Keratinocyte (primary cell): ENCODE results near the gene TRIM52. TPM values are rescaled to one million over a fixed set of nuclear protein-coding genes. Genes with fewer than 3 reads are reported as not detected.
"Not testable (repeated sequence)": the region's sequence is repeated elsewhere in the genome, so short reads cannot be mapped to it uniquely, and the experiment has no call there.

Experiments
- DNase-seq: peaks from one replicate; pipeline ENCODE4 v3.0.0-alpha.2; 2011; ENCODE audit warnings: low read depth, missing footprints, low spot score
- FAIRE-seq: peaks from 2 replicates; lab custom pipeline; 2011; peaks lifted over from hg19 to GRCh38; lab: Jason Lieb, UNC
- H2AFZ ChIP-seq: 2 replicates; pipeline ENCODE4 v1.6.0; 2012; ENCODE audit warnings: low read length, control low read depth, inconsistent platforms; ENCODE audit not compliant: control insufficient read depth
- H3K27ac ChIP-seq: 2 replicates; pipeline ENCODE4 v1.5.1; 2011; ENCODE audit warnings: low read length; ENCODE audit not compliant: control insufficient read depth, insufficient read depth
- H3K27me3 ChIP-seq: 3 replicates; pipeline ENCODE4 v1.6.0; 2011; ENCODE audit warnings: low read length; ENCODE audit not compliant: control insufficient read depth, insufficient read depth; ENCODE audit errors: extremely low read depth
- H3K36me3 ChIP-seq, 2 experiments: 2 replicates in 1 of 2; 3 replicates in 1 of 2; pipeline ENCODE4 v1.5.1; 2011; ENCODE audit warnings: low read length in 2 of 2, mild to moderate bottlenecking in 1 of 2; ENCODE audit not compliant: control insufficient read depth in 2 of 2, insufficient read depth in 2 of 2; ENCODE audit errors: extremely low read depth in 1 of 2
- H3K4me1 ChIP-seq: 3 replicates; pipeline ENCODE4 v1.5.1; 2011; ENCODE audit warnings: low read length; ENCODE audit not compliant: control insufficient read depth, insufficient read depth; ENCODE audit errors: extremely low read depth
- H3K4me2 ChIP-seq: 3 replicates; pipeline ENCODE4 v1.6.0; 2011; ENCODE audit warnings: low read depth, low read length; ENCODE audit not compliant: control insufficient read depth, insufficient read depth; ENCODE audit errors: extremely low read depth
- H3K4me3 ChIP-seq, 3 experiments: fragments of 200-600 bp in 1 of 3; sonication (generic) in 1 of 3; 2 replicates in 2 of 3; 3 replicates in 1 of 3; pipeline ENCODE4 v1.5.1; 2011 to 2016; ENCODE audit warnings: low read length in 3 of 3, mild to moderate bottlenecking in 3 of 3, control low read depth in 2 of 3, inconsistent platforms in 1 of 3, low read depth in 1 of 3, mixed read lengths in 1 of 3, mixed run types in 1 of 3, moderate library complexity in 1 of 3; ENCODE audit not compliant: control insufficient read depth in 2 of 3, insufficient read depth in 2 of 3; ENCODE audit errors: extremely low read depth in 1 of 3
- H3K79me2 ChIP-seq: 2 replicates; pipeline ENCODE4 v1.6.0; 2012; ENCODE audit warnings: low read length; ENCODE audit not compliant: control insufficient read depth, insufficient read depth
- H3K9ac ChIP-seq: 3 replicates; pipeline ENCODE4 v1.6.0; 2011; ENCODE audit warnings: low read length; ENCODE audit not compliant: control insufficient read depth, insufficient read depth; ENCODE audit errors: extremely low read depth
- H3K9me1 ChIP-seq: 3 replicates; pipeline ENCODE4 v1.6.0; 2011; ENCODE audit warnings: low read length; ENCODE audit not compliant: control insufficient read depth, insufficient read depth; ENCODE audit errors: extremely low read depth
- H3K9me3 ChIP-seq: 2 replicates; pipeline ENCODE4 v1.5.1; 2012; ENCODE audit warnings: low read depth, low read length; ENCODE audit not compliant: control insufficient read depth
- H4K20me1 ChIP-seq: 3 replicates; pipeline ENCODE4 v1.6.0; 2011; ENCODE audit warnings: low read length; ENCODE audit not compliant: control insufficient read depth, insufficient read depth; ENCODE audit errors: extremely low read depth
- EZH2 ChIP-seq: IDR thresholded peaks from one replicate; pipeline ENCODE4 v1.6.1; 2012; ENCODE audit warnings: inconsistent platforms, mild to moderate bottlenecking, low read length, moderate library complexity
- dilution Hi-C: fragments of 300-500 bp; cut with MboI; formaldehyde crosslinking; loops from one replicate; pipeline ENCODE4 v1.7.0; 2020; ENCODE audit warnings: low sequenced_read_pairs; ENCODE audit not compliant: extremely low pct_ligation_motif_present
- polyA plus RNA-seq, 5 experiments: library from polyadenylated mRNA; depleted of rRNA in 3 of 5; stranded (reverse) in 3 of 5; stranded (forward) in 1 of 5; unstranded in 1 of 5; fragments of >200 nt; gene quantifications; 1 replicate in 1 of 5; 2 replicates in 3 of 5; 3 replicates in 1 of 5; pipeline versions ENCODE4 v1.2.1 to v1.2.3, GENCODE V29; 2011 to 2012; ENCODE audit warnings: missing spikeins in 2 of 5, low read depth in 1 of 5, low replicate concordance in 1 of 5
- TF ChIP-seq, protein P1 (sequence below), 3 experiments: IDR thresholded peaks in 1 of 3; conservative IDR thresholded peaks in 1 of 3; optimal IDR thresholded peaks in 1 of 3; 2 replicates in 2 of 3; 3 replicates in 1 of 3; pipeline versions ENCODE3 to v1.5.1; 2011; ENCODE audit warnings: low read length in 3 of 3, mild to moderate bottlenecking in 3 of 3, moderate library complexity in 2 of 3, control low read depth in 1 of 3, inconsistent platforms in 1 of 3; ENCODE audit not compliant: insufficient read depth in 2 of 3; ENCODE audit errors: extremely low read depth in 1 of 3

Gene TRIM52
- polyA plus RNA-seq, 1 donor (not counting 4 experiments of a cell fraction or from before 2014, with no cell fraction given): 7.5 TPM

DNA sequence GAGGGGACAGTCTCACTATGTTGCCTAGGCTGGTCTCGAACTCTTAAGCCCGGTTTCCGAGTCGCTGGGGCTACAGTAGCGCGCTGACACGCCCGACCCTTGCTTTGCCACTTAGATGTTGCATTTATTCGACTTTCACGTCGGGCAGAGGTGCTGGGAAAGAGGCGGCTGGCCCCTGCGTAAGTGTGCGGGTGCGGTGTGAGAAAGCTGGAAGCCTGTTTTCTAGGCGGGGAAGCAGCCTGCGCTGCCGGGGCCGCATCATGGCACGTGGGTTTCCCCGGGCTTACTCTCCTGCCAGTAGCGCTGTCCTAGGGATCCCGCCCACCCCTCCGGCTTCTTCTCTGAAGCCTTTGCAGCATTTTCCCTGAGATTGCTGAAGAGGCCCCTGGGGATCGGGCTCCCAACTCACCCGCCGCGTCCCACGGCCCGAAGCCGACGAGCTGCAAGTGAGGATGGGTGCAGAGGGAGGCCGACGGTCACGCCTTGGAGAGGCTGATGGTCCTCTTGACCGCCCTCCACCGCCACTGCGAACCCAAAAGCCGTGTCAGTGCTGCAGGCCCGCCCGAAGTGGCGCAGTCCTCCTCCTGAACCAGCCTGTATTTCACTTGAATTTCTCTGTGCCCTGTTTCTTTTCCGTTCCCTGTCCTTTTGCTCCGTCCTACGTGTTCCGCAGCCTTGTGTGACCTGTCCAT lies 43.7 kb downstream of the TRIM52 start:
- H2AFZ ChIP-seq: peak overlapping the region; percentile 90
- no peaks in the 10 kb centered on the region for H3K27me3 ChIP-seq
- peak overlapping the region; percentile 92 for H3K4me2 ChIP-seq
- peak overlapping the region; percentile 36 to 76 (median 57) for H3K4me3 ChIP-seq
- no peaks in the 10 kb centered on the region for H3K9me1 ChIP-seq
- TF ChIP-seq, protein P1, sequence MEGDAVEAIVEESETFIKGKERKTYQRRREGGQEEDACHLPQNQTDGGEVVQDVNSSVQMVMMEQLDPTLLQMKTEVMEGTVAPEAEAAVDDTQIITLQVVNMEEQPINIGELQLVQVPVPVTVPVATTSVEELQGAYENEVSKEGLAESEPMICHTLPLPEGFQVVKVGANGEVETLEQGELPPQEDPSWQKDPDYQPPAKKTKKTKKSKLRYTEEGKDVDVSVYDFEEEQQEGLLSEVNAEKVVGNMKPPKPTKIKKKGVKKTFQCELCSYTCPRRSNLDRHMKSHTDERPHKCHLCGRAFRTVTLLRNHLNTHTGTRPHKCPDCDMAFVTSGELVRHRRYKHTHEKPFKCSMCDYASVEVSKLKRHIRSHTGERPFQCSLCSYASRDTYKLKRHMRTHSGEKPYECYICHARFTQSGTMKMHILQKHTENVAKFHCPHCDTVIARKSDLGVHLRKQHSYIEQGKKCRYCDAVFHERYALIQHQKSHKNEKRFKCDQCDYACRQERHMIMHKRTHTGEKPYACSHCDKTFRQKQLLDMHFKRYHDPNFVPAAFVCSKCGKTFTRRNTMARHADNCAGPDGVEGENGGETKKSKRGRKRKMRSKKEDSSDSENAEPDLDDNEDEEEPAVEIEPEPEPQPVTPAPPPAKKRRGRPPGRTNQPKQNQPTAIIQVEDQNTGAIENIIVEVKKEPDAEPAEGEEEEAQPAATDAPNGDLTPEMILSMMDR (optimal IDR thresholded peaks at IDR 0.05 in 1 of 3, IDR thresholded peaks at IDR 0.05 in 1 of 3, conservative IDR thresholded peaks at IDR 0.05 in 1 of 3; ENCODE audit: extremely low read depth in 1 of 3, insufficient read depth in 2 of 3, low read length in 3 of 3): peak in 1 of 3 experiments; percentile 28
- no peak for TF ChIP-seq EZH2
- H3K9me3 ChIP-seq: no peaks in the 10 kb centered on the region
- dilution Hi-C loops: no loop called here
- peaks cover 7% of the 10 kb centered on the region for H3K4me1 ChIP-seq
- no peaks in the 10 kb centered on the region for H4K20me1 ChIP-seq
- DNase-seq (no peak), FAIRE-seq (no peak)
- no peaks in the 10 kb centered on the region for H3K79me2 ChIP-seq
- peak overlapping the region; percentile 52 for H3K9ac ChIP-seq
- H3K36me3 ChIP-seq: no peaks in the 10 kb centered on the region
- peak overlapping the region; percentile 36 for H3K27ac ChIP-seq

DNA sequence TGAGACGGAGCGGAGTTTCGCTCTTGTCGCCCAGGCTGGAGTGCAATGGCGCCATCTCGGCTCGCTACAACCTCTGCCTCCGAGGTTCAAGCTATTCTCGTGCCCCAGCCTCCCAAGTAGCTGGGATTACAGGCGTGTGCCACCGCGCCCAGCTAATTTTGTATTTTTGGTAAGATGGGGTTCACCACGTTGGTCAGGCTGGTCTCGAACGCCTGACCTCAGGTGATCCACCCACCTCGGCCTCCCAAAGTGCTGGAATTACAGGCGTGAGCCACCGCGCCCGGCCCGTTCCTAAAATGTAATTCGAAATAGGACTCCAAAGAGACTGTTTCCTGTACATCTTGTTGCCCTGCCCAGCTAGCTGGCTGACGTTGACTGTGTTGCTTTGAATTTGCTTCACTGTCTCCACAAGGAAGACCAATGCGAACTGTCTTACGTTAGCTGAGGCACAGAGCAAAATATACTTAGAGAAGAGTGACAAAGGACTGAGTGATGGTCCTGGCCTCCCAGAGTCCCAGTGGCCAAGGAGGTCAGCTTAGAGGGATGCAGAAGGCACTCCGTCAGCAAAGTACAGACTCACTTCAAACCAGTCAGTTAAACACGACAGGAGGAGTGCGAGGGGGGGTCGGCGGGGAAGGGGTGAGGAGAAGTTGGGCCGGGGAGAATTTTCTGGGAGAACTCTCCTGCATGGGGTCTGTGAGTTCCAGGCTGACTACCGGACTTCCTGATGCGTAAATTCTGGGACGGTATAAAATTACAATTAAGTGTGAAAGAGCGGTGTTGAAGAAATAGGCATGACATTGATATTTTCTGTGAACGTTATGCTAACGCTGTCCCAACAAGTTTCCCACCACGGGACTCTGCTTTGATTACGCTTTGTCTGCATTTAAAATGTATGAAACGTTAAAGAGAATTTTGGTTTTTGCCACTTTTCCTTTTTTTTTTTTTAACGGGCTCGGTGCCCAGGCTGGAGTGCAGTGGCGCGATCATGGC lies 44.6 kb downstream of the TRIM52 start:
- peak; percentile 13 for FAIRE-seq
- peak overlapping the region; percentile 20 for H3K27ac ChIP-seq
- peak overlapping the region; percentile 4 for H3K9ac ChIP-seq

DNA sequence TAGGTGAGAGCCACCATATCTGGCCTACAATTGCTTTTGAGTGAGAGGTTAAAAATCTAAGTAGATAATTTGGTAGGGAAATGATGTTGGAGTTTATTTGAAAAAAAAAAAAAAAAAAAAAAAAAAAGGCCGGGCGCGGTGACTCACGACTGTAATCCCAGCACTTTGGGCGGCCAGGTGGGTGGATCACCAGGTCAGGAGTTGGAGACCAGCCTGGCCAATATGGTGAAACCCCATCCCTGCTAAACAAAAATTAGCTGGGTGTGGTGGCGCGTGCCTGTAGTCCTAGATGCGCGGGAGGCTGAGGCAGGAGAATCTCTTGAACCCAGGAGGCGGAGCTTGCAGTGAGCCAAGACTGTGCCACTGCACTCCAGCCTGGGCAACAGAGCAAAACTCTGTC lies 46.7 kb downstream of the TRIM52 start:
- H3K79me2 ChIP-seq, H3K4me1 ChIP-seq, H2AFZ ChIP-seq, H3K36me3 ChIP-seq, H3K27ac ChIP-seq, H3K27me3 ChIP-seq, H4K20me1 ChIP-seq, DNase-seq, H3K4me3 ChIP-seq, H3K9ac ChIP-seq, H3K4me2 ChIP-seq, H3K9me3 ChIP-seq, H3K9me1 ChIP-seq, FAIRE-seq, dilution Hi-C loops: not testable (repeated sequence)

More for the DNA sequence above, 44.6 kb downstream of the TRIM52 start:
- dilution Hi-C loops: no loop called here
- Histone ChIP-seq H4K20me1 (no peaks in the 10 kb centered on the region), H3K27me3 (no peaks in the 10 kb centered on the region), H3K4me2 (peak overlapping the region; percentile 59), H3K9me3 (no peaks in the 10 kb centered on the region), H3K4me1 (peaks cover 7% of the 10 kb centered on the region), H2AFZ (peak overlapping the region; percentile 63), H3K36me3 (no peaks in the 10 kb centered on the region), H3K9me1 (no peaks in the 10 kb centered on the region), H3K4me3 (peak overlapping the region; percentile 12 to 80 (median 18)), H3K79me2 (no peaks in the 10 kb centered on the region)
- no peak for DNase-seq
- TF ChIP-seq EZH2: no peak
- TF ChIP-seq, protein P1 (optimal IDR thresholded peaks at IDR 0.05 in 1 of 3, IDR thresholded peaks at IDR 0.05 in 1 of 3, conservative IDR thresholded peaks at IDR 0.05 in 1 of 3; ENCODE audit: extremely low read depth in 1 of 3, insufficient read depth in 2 of 3, low read length in 3 of 3): no peak
